Esophagus squamous epithelium (tissue), 4 donors: ENCODE measurements around the gene ADORA2A.

Experiments
- CTCF ChIP-seq, 6 experiments: fragments of 450-650 bp in 4 of 6; fragments of 200-600 bp in 2 of 6; sonication (generic) in 2 of 6; IDR thresholded peaks; one replicate each; pipeline ENCODE4 v1.5.1; 2016 to 2019; ENCODE audit warnings: antibody characterized with exemption in 6 of 6, mild to moderate bottlenecking in 4 of 6, moderate library complexity in 4 of 6
- POLR2A ChIP-seq, 4 donors: fragments of 450-650 bp; IDR thresholded peaks; one replicate each; pipeline ENCODE4 v1.6.1; 2017; ENCODE audit warnings: antibody characterized with exemption in 4 of 4, mild to moderate bottlenecking in 4 of 4, moderate library complexity in 3 of 4

- TF ChIP-seq CTCF (IDR thresholded peaks at IDR 0.05) (no peak), POLR2A (IDR thresholded peaks at IDR 0.05) (no peak)
These were observed 18.3 kb downstream of the ADORA2A start for GRCh38 chr22:24445481-24446259.
